ENCODE measurements around the gene BNC1.

The BNC1 gene, protein sequence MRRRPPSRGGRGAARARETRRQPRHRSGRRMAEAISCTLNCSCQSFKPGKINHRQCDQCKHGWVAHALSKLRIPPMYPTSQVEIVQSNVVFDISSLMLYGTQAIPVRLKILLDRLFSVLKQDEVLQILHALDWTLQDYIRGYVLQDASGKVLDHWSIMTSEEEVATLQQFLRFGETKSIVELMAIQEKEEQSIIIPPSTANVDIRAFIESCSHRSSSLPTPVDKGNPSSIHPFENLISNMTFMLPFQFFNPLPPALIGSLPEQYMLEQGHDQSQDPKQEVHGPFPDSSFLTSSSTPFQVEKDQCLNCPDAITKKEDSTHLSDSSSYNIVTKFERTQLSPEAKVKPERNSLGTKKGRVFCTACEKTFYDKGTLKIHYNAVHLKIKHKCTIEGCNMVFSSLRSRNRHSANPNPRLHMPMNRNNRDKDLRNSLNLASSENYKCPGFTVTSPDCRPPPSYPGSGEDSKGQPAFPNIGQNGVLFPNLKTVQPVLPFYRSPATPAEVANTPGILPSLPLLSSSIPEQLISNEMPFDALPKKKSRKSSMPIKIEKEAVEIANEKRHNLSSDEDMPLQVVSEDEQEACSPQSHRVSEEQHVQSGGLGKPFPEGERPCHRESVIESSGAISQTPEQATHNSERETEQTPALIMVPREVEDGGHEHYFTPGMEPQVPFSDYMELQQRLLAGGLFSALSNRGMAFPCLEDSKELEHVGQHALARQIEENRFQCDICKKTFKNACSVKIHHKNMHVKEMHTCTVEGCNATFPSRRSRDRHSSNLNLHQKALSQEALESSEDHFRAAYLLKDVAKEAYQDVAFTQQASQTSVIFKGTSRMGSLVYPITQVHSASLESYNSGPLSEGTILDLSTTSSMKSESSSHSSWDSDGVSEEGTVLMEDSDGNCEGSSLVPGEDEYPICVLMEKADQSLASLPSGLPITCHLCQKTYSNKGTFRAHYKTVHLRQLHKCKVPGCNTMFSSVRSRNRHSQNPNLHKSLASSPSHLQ

GRCh38 chr15:83284559-83285283, at the start of gene BNC1:
Gene BNC1 (minus strand): TSS chr15:83284664. CDS start chr15:83284628, 36 bp downstream.
- DNase-seq (ENCODE audit: low read depth in 2 of 2), result no peak

- no peak for DNase-seq (ENCODE audit: low read depth in 2 of 2)
Measured at GRCh38 chr15:83327041-83327440, 42.6 kb upstream of the BNC1 start.

DNA sequence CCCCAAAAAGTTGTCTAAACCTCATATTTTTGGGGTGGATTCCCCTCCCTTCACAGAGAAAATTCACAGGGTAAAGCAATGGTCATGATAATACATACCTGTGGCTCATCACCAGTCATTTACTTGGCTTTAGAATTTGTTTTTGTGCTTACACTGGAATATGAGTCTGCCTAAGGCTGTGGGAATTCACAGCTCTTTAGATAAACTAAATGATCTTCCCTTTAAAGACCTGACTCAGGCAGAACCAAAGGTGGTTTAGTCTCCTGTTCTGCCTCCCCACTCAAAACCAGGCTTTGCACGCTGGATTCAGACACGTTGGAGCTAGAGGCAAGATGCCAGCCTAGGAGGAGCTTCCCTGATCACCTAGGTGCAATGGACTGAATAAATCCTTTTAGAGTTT, 40.3 kb upstream of the BNC1 start:
- no peak for DNase-seq (ENCODE audit: low read depth in 2 of 2)

DNA sequence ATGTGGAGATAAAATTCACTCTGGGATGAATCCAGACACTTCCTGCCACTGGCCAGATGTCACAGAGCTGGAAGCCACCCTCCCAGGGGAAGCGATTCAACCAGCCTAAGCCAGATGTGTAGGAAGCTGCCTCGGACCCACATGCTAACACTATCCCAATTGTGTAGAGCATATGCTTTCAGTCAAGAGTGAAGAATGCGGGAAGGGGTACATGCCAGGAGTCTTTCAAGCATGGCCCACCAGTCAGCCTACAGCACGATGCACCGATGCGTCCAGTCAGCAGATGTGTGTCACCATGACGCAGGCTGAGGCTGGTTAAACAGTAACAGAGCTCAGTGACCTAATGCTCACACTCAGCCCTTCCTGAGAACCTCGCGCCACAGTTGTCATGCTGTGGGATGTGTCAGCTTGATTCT, 38.8 kb upstream of the BNC1 start:
- DNase-seq (ENCODE audit: low read depth in 2 of 2), result no peak

DNA sequence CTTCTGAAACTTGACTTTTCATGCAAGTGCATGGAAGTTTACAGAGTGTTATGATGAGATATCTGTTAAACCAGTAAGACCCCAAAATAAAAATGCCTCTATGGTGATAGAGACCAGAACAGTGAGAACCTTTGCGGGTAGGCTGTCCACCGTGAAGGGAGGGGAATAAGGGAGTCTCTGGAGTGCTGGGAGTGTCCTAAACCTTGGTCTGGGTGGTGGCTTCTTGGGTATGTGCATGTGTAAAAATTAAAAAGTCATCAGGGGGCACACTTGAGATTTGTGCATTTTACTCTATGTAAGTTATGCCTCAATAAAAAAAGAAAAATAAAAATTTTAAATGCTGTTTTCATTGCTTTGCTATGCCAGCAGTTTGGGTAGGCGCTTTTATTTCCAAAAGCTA, 38.2 kb upstream of the BNC1 start:
- DNase-seq (ENCODE audit: low read depth in 2 of 2), result no peak

DNA sequence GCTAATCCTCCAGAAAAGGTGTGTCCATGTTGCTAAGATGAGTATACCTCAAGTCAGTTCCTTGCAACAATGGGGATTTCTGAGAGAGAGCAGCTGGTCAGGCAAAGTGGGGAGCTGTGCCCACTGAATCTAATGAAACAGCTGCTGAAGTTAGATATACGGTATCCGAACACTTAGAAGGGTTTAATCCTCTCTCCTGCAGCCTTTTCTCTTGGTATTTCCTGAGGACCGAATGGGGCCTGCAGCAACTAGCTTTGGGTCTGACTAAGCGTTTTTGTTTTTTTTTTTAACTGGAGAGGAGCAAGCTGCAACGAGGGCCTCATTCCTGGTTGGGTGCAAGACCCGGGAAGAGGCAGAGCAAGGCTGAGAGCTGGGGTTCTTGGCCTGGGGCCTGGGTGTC, 37.6 kb upstream of the BNC1 start:
- no peak for DNase-seq (ENCODE audit: low read depth in 2 of 2)

- no peak for DNase-seq (ENCODE audit: low read depth in 2 of 2)
Measured at GRCh38 chr15:83320844-83321243, 36.4 kb upstream of the BNC1 start.

- DNase-seq (ENCODE audit: low read depth in 2 of 2), result no peak
Measured at GRCh38 chr15:83320404-83320803, 35.9 kb upstream of the BNC1 start.

GRCh38 chr15:83319771-83320170, 35.3 kb upstream of the BNC1 start:
- no peak for DNase-seq (ENCODE audit: low read depth in 2 of 2)

DNA sequence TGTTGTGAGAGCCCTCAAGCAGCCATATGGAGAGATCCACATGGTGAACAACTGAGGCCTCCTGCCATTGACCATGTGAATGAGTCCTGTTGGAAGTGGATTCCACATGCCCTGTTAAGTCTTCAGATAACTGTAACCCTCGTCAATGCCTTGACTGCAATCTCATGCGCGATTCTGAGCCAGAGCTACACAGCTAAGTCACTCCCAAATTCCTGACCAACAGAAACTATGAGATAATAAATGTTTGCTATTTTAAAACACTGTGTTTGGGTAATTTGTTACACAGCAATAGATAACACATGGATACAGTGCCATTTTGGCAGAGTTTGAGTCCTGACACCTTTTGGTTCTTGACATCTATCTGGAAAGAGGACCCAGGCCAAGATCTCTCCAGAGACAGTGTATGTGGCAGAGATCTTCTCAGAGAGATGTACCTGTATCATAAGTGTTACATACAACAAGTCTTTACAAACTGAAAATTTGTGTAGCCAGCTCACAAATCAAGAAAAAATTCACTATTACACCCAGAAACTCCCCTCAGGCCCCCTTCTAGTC, 34.5 kb upstream of the BNC1 start:
- DNase-seq (ENCODE audit: low read depth in 2 of 2), result no peak

DNA sequence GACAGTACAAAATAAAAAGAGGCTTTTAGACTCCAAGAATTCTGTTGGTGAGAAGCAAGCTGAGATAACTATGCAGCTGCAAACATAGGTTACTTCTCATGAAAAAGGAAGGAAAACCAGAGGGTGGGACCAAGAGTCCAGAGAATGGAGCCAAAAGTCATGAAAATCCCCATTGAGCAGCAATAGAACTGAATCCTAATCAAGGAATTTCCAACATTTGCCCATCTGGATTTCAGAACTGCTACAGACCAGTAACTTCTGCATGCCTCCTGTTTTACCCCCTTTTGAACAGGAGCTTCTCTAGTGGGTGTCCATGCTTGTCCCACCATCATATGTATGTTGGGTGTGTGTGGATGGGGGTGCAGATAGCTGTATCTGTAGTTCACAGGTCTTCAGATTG, 33.6 kb upstream of the BNC1 start:
- DNase-seq (ENCODE audit: low read depth in 2 of 2), result no peak

DNA sequence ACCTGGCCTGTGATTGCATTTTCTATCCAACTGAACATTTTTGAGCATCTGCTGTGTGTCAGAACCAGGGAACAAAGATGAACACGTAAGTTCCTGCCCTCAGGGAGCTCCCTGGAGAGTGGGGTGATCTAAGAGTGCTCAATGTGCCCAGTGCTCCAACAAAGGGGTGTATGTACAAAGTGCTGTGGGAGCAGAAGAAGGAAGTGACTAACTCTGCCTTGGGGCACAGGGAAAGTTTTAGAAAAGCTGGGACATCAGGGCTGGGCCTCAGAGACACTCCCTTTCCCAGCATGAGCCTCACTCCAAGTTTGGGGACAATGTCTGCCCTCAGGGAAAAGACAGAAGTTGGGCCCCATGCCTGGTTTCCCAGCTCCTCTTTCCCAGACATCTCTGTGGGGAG, 27.6 kb upstream of the BNC1 start:
- DNase-seq (ENCODE audit: low read depth in 2 of 2), result no peak

DNA sequence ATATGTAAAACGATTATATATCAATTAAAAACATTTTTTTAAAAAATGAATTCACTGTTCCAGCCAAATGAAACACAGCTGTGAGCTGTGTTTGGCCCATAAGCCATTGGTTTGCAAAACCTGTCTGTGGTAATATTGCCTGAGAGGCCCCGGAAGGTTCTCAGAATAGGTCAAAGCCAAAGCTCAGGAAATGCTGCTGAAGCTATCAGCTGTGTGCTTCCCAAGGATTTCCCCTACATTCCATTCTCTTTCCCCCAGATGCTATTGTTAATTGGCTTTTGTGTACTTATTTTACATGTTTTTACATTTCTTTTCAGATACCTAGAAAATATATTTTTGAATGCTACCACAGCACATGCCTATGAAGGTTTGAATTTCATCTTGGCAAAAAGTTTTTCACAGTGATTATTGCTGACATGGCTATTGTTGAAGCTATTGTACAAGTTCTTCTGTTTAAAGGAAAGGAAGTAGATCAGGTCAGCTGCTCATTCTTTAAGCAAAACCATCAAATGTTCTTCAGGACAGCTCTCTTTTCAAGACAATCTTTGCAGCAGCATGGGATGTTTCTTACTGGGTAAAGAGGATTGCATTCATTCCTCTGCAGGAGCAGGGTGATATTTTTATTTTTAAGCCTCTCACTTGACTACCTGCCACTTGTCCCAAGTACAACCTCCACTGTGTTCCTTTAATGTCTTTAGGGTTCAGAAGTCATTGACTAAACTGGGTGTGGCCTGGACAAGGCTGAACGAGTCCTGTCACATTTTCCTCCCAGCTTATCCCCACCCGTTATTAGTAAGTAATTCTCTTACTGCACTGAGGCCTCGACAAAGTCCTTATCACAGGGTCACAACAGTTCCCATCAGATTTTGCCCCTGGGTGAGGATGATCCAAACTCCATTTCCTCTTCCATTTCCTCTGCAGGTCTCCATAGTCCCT, 26.3 kb upstream of the BNC1 start:
- DNase-seq (ENCODE audit: low read depth in 2 of 2), result no peak

DNA sequence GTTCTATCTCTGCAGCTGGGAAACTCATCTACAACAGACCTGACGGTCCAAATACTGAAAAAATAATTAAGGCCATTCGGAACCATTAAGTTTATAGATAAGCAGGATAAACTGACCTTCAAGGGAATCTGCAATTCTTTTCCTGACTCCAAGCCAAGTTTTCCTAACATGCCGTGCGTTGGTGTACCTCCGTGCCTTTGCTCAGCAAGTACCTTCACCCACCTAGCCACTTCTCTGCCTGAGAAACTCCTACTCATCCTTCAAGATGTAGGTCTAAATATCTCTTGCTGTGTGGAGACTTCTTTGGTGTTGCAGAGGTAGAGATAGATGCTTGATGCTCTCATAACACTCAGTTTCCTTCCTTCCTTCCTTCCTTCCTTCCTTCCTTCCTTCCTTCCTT, 24.2 kb upstream of the BNC1 start:
- no peak for DNase-seq (ENCODE audit: low read depth in 2 of 2)

DNA sequence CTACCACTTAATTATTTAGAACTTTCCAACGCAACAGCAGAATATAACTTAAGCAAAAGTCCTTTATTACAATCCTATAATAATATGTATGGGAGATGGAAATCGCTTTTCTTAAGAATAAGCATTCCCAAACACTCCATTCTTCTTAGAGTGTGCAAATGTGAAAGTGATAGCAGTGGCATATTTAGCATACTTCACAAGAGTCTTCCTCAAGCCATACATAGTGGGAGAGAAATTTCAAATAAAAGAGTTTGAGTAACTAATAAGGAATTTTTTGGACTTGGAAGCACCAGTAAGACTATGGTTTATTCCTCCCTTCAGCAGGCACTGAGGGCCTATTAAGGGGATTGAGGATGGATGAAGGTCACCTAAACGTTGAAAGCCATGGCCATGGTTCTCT, 22.1 kb upstream of the BNC1 start:
- no peak for DNase-seq (ENCODE audit: low read depth in 2 of 2)

- DNase-seq (ENCODE audit: low read depth in 2 of 2), result no peak
Measured at GRCh38 chr15:83305704-83306291, 21.3 kb upstream of the BNC1 start.

DNA sequence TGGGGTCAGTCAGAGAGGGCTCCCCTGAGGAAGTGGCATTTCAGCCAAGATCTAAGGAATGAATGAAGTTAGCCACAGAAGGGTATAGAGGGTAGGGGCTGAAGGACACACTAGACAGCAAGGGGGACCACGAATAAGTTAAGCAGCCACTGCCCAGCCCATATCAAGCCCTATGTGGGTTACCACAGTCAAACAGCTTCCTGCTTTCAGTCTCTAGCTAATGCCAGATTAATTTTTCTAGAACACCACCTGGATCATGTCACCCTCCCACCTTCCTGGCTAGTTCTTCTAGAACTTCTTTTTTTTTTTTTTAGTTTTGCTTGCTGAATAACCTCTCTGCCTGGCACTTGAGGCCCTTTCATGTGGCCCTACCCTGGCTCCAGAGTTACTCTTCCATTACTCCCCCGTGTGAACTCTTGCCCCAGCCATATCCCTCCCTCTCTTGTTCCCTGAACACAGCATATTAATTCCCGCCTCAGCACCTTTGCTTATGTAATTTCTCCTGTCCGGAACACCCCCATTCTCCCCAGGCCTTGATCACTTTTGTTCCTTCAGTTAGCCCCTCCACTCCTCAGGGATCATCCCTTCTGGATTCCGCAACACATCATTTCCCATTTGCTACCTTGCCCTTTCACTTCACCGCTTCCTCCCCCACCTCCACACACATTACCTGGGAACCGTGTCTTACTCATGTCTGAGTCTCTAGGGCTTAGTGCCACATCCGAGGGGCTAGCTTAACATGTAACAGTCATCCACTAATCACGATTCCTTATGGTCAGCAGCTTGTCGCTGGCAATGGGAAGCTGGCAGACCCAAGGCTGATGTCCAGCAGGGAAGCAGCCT, 20.6 kb upstream of the BNC1 start:
- no peak for DNase-seq (ENCODE audit: low read depth in 2 of 2)

DNA sequence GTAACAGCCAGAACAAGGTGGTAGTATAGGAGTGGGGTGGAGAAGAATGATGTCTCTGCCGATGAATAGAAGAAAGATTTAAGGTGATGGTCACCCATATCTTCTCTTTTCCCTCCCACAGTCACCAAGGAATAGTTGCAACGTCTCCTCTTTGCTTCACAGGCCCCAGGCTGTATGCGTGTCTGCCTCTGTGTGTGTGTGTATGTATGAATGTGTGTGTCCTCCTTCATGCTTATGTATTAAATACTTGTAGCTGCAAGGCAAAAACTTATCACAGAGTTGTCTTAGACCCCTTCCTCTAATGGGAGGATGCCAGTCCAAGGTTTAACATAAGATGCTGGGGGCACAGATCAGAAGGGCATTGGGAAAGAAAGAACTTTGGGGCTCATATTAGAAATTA, 19.1 kb upstream of the BNC1 start:
- DNase-seq (ENCODE audit: low read depth in 2 of 2), result no peak

- no peak for DNase-seq (ENCODE audit: low read depth in 2 of 2)
Measured at GRCh38 chr15:83300826-83301225, 16.4 kb upstream of the BNC1 start.

Measured in stimulated activated CD8-positive, alpha-beta memory T cell treated with anti-CD3 and anti-CD28 coated beads, Interleukin-7, amount 100 ng/mL, for 1 hour (primary cell).